Spleen (tissue), 11 donors: Measurements from ENCODE around the gene ANXA4. TPM values are rescaled to one million over a fixed set of nuclear protein-coding genes. Genes with fewer than 3 reads are reported as not detected.
A peak's percentile ranks its signal among the peaks of the same experiment; 100 is the strongest.

Experiments
- DNase-seq: peaks from one replicate; pipeline ENCODE4 v3.0.0-alpha.2; 2020
- H3K27ac ChIP-seq, 8 donors: fragments of 200-600 bp; sonication (generic) in 7 of 8; 1 replicate in 4 of 8; 2 replicates in 4 of 8; pipeline versions ENCODE4 v1.5.0 to v1.8.0; 2016 to 2021; ENCODE audit warnings: inconsistent platforms in 4 of 8, mild to moderate bottlenecking in 4 of 8, moderate library complexity in 1 of 8
- H3K27me3 ChIP-seq, 7 donors: fragments of 200-600 bp; sonication (generic) in 6 of 7; replicated peaks in 1 of 7; 1 replicate in 4 of 7; 2 replicates in 3 of 7; pipeline versions ENCODE4 v1.5.0 to v1.8.0; 2016 to 2021; ENCODE audit warnings: inconsistent platforms in 3 of 7, mild to moderate bottlenecking in 1 of 7
- H3K36me3 ChIP-seq, 6 donors: fragments of 200-600 bp; sonication (generic) in 5 of 6; 1 replicate in 4 of 6; 2 replicates in 2 of 6; pipeline versions ENCODE4 v1.5.0 to v1.8.0; 2016 to 2021; ENCODE audit warnings: inconsistent platforms in 2 of 6
- H3K4me1 ChIP-seq, 6 donors: fragments of 200-600 bp; sonication (generic) in 5 of 6; 1 replicate in 3 of 6; 2 replicates in 3 of 6; pipeline versions ENCODE4 v1.5.0 to v1.8.0; 2016 to 2021; ENCODE audit warnings: inconsistent platforms in 3 of 6
- H3K4me3 ChIP-seq, 8 donors: fragments of 200-600 bp; sonication (generic) in 7 of 8; 1 replicate in 4 of 8; 2 replicates in 4 of 8; pipeline versions ENCODE4 v1.5.0 to v1.8.0; 2016 to 2021; ENCODE audit warnings: inconsistent platforms in 4 of 8, mild to moderate bottlenecking in 4 of 8, moderate library complexity in 2 of 8
- H3K9me3 ChIP-seq, 8 donors: fragments of 200-600 bp; sonication (generic) in 7 of 8; 1 replicate in 4 of 8; 2 replicates in 4 of 8; pipeline versions ENCODE4 v1.5.0 to v1.8.0; 2016 to 2021; ENCODE audit warnings: inconsistent platforms in 4 of 8
- POLR2A ChIP-seq, 3 donors: fragments of 450-650 bp; IDR thresholded peaks; one replicate each; pipeline ENCODE4 v1.5.1; 2017; ENCODE audit warnings: antibody characterized with exemption in 3 of 3, mild to moderate bottlenecking in 1 of 3
- POLR2AphosphoS5 ChIP-seq, 3 donors: sonication (generic); formaldehyde crosslinking; IDR thresholded peaks; one replicate each; pipeline ENCODE4 v1.5.1; 2017; ENCODE audit warnings: antibody characterized with exemption in 3 of 3
- WGBS, 5 donors: extraction: QIAGEN DNeasy Blood & Tissue Kit in 3 of 5; methylation state at CpG; one replicate each; pipeline versions ENCODE4 v1.1.5 to v1.1.7; 2013 to 2018; 5-methylcytosine and 5-hydroxymethylcytosine counted together
- intact Hi-C: fragments of 100-400 bp; cut with DNase I; formaldehyde crosslinking; loops from one replicate; pipeline ENCODE4 v1.15.0; 2023; ENCODE audit warnings: low total_unique reads
- polyA plus RNA-seq, 3 donors: library from polyadenylated mRNA; stranded (reverse); fragments of 200-250 nt; gene quantifications; one replicate each; pipeline ENCODE4 v1.2.1, GENCODE V29; 2013
- total RNA-seq, 7 donors: library from RNA; depleted of rRNA in 3 of 7; stranded (reverse); fragments of >200 nt in 3 of 7; fragmentation: NEBNext Ultra II Directional in 4 of 7; extraction: Animal tissue kit (Norgen Biotek cat#: 25700) in 4 of 7; gene quantifications; one replicate each; pipeline versions ENCODE4 v1.1.0 to v1.2.1, GENCODE V29; 2016 to 2021
- TF ChIP-seq, protein P1 (sequence below), 11 experiments: fragments of 200-600 bp in 7 of 11; fragments of 450-650 bp in 4 of 11; sonication (generic) in 4 of 11; IDR thresholded peaks in 8 of 11; conservative IDR thresholded peaks in 3 of 11; 1 replicate in 7 of 11; 2 replicates in 4 of 11; pipeline versions ENCODE4 v1.4.0 to v1.8.0; 2016 to 2021; ENCODE audit warnings: antibody characterized with exemption in 11 of 11, inconsistent platforms in 4 of 11, mild to moderate bottlenecking in 1 of 11
- donor health status: healthy with polysubstance abuse.
- donor health status: DM: no; HTN: no; CAD: no; lungs with moderate emphysema.
- donor health status: DM: no; HTN: no; CAD: no.
- donor health status: Bipolar disorder and iron deficiency.
- donor health status: healthy.
- donor health status: DM: no; HTN: no; CAD: no.
- donor health status: DM: yes; HTN: yes; CAD: no.

The ANXA4 gene
- total and polyA plus RNA-seq, 10 donors = 15.0 to 56.1 (median 29.2) TPM

DNA sequence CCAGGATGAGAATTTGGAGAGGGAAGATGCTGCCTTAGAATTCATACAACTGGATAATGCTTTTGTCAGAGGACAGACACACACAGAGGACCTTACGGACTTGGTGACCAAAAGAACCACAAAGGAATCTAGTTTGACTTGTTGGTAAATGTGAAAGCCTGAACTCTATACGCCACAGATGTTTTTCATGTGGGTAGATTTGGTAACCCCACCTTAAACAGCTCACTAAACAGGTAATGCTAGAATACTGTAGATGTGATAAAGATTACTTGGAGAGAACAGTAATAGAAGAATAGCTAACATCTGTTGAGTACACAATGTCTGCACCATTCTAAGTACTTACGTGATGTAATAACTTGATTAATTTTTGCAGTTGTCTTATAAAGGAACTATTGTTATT, 24.1 kb downstream of the ANXA4 start:
- H3K27me3 ChIP-seq = no peaks in the 10 kb centered on the region
- DNase-seq = no peak
- peaks cover 0 to 10% (median 0%) of the 10 kb centered on the region in 6 donors for H3K36me3 ChIP-seq
- H3K4me3 ChIP-seq = no peak overlapping the region
- TF ChIP-seq, protein P1, sequence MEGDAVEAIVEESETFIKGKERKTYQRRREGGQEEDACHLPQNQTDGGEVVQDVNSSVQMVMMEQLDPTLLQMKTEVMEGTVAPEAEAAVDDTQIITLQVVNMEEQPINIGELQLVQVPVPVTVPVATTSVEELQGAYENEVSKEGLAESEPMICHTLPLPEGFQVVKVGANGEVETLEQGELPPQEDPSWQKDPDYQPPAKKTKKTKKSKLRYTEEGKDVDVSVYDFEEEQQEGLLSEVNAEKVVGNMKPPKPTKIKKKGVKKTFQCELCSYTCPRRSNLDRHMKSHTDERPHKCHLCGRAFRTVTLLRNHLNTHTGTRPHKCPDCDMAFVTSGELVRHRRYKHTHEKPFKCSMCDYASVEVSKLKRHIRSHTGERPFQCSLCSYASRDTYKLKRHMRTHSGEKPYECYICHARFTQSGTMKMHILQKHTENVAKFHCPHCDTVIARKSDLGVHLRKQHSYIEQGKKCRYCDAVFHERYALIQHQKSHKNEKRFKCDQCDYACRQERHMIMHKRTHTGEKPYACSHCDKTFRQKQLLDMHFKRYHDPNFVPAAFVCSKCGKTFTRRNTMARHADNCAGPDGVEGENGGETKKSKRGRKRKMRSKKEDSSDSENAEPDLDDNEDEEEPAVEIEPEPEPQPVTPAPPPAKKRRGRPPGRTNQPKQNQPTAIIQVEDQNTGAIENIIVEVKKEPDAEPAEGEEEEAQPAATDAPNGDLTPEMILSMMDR (IDR thresholded peaks at IDR 0.05 in 8 of 11, conservative IDR thresholded peaks at IDR 0.05 in 3 of 11) = no peak
- TF ChIP-seq POLR2AphosphoS5 (IDR thresholded peaks at IDR 0.05) (no peak), POLR2A (IDR thresholded peaks at IDR 0.05) (no peak)
- peak overlapping the region in 1 of 8 donors; percentile 9 for H3K27ac ChIP-seq
- peaks cover 4 to 58% (median 29%) of the 10 kb centered on the region in 6 donors for H3K4me1 ChIP-seq
- intact Hi-C loops = no loop called here
- 70 to 81% (median 80%) methylated on average over 3 of the region's 3 CpGs for WGBS, 5 donors
- H3K9me3 ChIP-seq = no peaks in the 10 kb centered on the region

DNA sequence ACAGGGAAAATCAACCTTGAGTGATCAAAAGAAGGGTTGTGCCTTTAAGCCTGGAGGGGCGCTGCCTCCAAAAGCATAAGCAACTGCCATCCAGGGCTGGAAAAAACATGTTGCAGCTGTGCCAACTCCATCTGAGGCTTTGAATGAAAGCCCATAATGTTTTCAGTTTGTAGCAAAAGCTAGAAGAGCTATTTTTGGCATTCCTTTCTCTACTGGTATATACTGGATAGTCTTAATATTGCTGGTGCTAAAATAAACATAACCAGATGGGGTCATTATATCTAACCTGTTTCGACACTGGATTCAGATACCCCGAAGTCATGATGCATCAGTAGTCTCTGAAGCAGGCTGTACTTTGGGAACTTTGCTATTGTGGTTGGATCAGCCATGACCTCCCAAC, 25.1 kb downstream of the ANXA4 start:
- Histone ChIP-seq H3K9me3 (no peaks in the 10 kb centered on the region), H3K27ac (peak overlapping the region in 3 of 8 donors; percentile 17 to 43 (median 43)), H3K4me1 (peaks cover 4 to 63% (median 29%) of the 10 kb centered on the region in 6 donors), H3K36me3 (peaks cover 0 to 10% (median 0%) of the 10 kb centered on the region in 6 donors), H3K4me3 (no peak overlapping the region), H3K27me3 (no peaks in the 10 kb centered on the region)
- TF ChIP-seq POLR2AphosphoS5 (IDR thresholded peaks at IDR 0.05) (no peak), POLR2A (IDR thresholded peaks at IDR 0.05) (no peak)
- TF ChIP-seq, protein P1 (IDR thresholded peaks at IDR 0.05 in 8 of 11, conservative IDR thresholded peaks at IDR 0.05 in 3 of 11) = no peak
- DNase-seq = no peak
- 62 to 68% (median 64%) methylated on average over 3 of the region's 3 CpGs for WGBS, 5 donors
- intact Hi-C loops = no loop called here

DNA sequence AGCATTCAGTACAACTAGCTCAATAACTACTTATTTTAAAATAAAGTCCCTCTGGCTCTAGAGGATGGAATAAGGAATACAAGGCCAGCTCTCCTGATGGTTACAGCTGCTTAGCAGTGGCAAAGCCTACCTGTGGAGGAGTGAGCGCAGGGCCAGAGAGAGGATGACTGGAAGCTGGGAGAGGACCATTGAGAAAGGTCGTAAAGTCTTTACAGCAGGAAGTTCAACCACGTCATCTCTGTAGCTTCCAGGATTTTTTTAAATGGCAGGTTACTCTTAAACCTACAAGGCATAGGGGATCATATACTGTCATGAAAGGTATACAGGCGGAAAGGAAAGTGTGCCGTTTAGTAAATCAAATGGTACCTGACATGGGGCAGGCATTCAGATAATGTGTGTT, 26.3 kb downstream of the ANXA4 start:
- peaks cover 4 to 71% (median 29%) of the 10 kb centered on the region in 6 donors for H3K4me1 ChIP-seq
- no peak for DNase-seq
- WGBS, 5 donors = 83 to 93% (median 87%) methylated on average over 5 of the region's 5 CpGs
- H3K27me3 ChIP-seq = no peaks in the 10 kb centered on the region
- H3K36me3 ChIP-seq = peaks cover 0 to 5% (median 0%) of the 10 kb centered on the region in 6 donors
- intact Hi-C loops = no loop called here
- H3K9me3 ChIP-seq = no peaks in the 10 kb centered on the region
- H3K4me3 ChIP-seq = no peak overlapping the region
- H3K27ac ChIP-seq = no peak overlapping the region
- no peak for TF ChIP-seq POLR2A (IDR thresholded peaks at IDR 0.05)
- TF ChIP-seq, protein P1 (IDR thresholded peaks at IDR 0.05 in 8 of 11, conservative IDR thresholded peaks at IDR 0.05 in 3 of 11) = no peak
- TF ChIP-seq POLR2AphosphoS5 (IDR thresholded peaks at IDR 0.05) = no peak

DNA sequence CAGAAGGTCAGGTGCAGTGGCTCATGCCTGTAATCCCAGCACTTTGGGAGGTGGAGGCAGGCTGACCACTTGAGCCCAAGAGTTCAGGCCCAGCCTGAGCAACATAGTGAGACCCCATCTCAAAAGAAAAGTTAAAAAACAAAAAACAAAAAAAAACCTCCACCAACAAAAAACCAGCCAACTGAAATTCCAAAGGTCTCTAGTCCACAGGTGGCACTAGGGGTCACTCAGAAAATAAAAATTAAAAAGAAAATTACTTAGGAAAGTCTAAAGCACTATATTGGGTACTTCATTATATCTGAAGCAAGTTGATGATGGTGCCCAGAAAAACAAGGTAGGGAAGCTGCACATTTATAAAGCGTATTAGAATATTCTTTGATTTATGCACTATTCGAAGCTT, 26.9 kb downstream of the ANXA4 start:
- intact Hi-C loops = no loop called here
- no peak for TF ChIP-seq POLR2AphosphoS5 (IDR thresholded peaks at IDR 0.05)
- TF ChIP-seq POLR2A (IDR thresholded peaks at IDR 0.05) = no peak
- TF ChIP-seq, protein P1 (IDR thresholded peaks at IDR 0.05 in 8 of 11, conservative IDR thresholded peaks at IDR 0.05 in 3 of 11) = no peak
- Histone ChIP-seq H3K36me3 (no peaks in the 10 kb centered on the region), H3K4me3 (no peak overlapping the region), H3K27me3 (no peaks in the 10 kb centered on the region), H3K4me1 (peaks cover 4 to 75% (median 29%) of the 10 kb centered on the region in 6 donors), H3K27ac (no peak overlapping the region), H3K9me3 (no peaks in the 10 kb centered on the region)
- DNase-seq = no peak
- WGBS, 5 donors = 93 to 98% (median 97%) methylated on average over 2 of the region's 2 CpGs
